ENCODE data around the gene CACNA1C. TPM values are rescaled to one million over a fixed set of nuclear protein-coding genes. Genes with fewer than 3 reads are reported as not detected.

The CACNA1C gene
- total RNA-seq, 2 donors from 2014 or later: 0.86 to 6.3 TPM

GRCh38 chr12:2147335-2147734 is 94.5 kb downstream of the CACNA1C start:
- H3K27me3 Mint-ChIP-seq (ENCODE audit: insufficient read depth): peaks cover 7% of the 10 kb centered on the region
- no peak overlapping the region for H3K27ac Mint-ChIP-seq
- H3K9me3 Mint-ChIP-seq: no peaks in the 10 kb centered on the region
- DNase-seq: no peak
- H3K4me3 Mint-ChIP-seq: no peak overlapping the region
- no peak overlapping the region for H3K4me3 ChIP-seq (ENCODE audit: low read length)
- H3K4me1 Mint-ChIP-seq: peaks cover 17% of the 10 kb centered on the region
- H3K4me1 ChIP-seq (ENCODE audit: control insufficient read depth, insufficient read depth, low read length): peaks cover 9% of the 10 kb centered on the region
- no peaks in the 10 kb centered on the region for H3K36me3 ChIP-seq (ENCODE audit: control insufficient read depth, insufficient read depth, low read length)
- H3K9ac ChIP-seq (ENCODE audit: extremely low read depth, low read length, poor library complexity, severe bottlenecking): no peak overlapping the region
- H3K27me3 ChIP-seq (ENCODE audit: control insufficient read depth, insufficient read depth, low read length, poor library complexity, severe bottlenecking): no peaks in the 10 kb centered on the region
- H3K9me3 ChIP-seq (ENCODE audit: control insufficient read depth, low read length): no peaks in the 10 kb centered on the region
- H3K27ac ChIP-seq (ENCODE audit: low read depth, low read length): no peak overlapping the region
- WGBS, 2 experiments (ENCODE audit: insufficient coverage in 1 of 2, insufficient read length in 1 of 2): 83 to 85% methylated on average over 1 of the region's 1 CpG
- H3K36me3 Mint-ChIP-seq (ENCODE audit: low read depth): no peaks in the 10 kb centered on the region
- no peak for TF ChIP-seq CTCF (conservative IDR thresholded peaks at IDR 0.05)

- peaks cover 26% of the 10 kb centered on the region for H3K4me1 Mint-ChIP-seq
- no peak overlapping the region for H3K4me3 ChIP-seq (ENCODE audit: low read length)
These were observed 96.3 kb downstream of the CACNA1C start for GRCh38 chr12:2149091-2149490.

DNA sequence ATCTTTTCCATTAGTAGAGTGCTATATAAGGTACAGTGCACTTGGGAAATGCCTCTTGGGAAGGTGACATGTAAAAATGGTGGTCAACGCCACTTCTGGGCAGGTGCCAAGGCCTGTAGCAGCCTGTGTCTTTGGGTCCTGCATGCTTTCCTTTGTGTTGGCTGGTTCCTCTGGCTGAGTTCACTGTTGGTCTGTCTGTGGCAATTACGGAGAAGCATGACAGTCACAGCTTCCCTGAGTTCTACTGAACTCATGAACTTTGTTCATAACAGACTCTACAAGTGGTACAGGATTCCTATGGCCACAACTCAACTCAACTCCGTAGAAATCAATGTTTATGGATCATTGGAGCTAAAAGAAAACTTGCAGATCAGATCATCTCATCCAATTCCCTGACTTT is 98.0 kb downstream of the CACNA1C start:
- Mint-ChIP-seq H3K27ac (no peak overlapping the region), H3K27me3 (ENCODE audit: insufficient read depth) (peaks cover 7% of the 10 kb centered on the region), H3K36me3 (ENCODE audit: low read depth) (no peaks in the 10 kb centered on the region), H3K4me1 (peaks cover 17% of the 10 kb centered on the region), H3K4me3 (no peak overlapping the region), H3K9me3 (no peaks in the 10 kb centered on the region)
- no peaks in the 10 kb centered on the region for H3K27me3 ChIP-seq (ENCODE audit: control insufficient read depth, insufficient read depth, low read length, poor library complexity, severe bottlenecking)
- no peaks in the 10 kb centered on the region for H3K9me3 ChIP-seq (ENCODE audit: control insufficient read depth, low read length)
- no peak overlapping the region for H3K4me3 ChIP-seq (ENCODE audit: low read length)
- no peak for TF ChIP-seq CTCF (conservative IDR thresholded peaks at IDR 0.05)
- H3K9ac ChIP-seq (ENCODE audit: extremely low read depth, low read length, poor library complexity, severe bottlenecking): no peak overlapping the region
- peaks cover 4% of the 10 kb centered on the region for H3K4me1 ChIP-seq (ENCODE audit: control insufficient read depth, insufficient read depth, low read length)
- DNase-seq: no peak
- 94 to 100% methylated on average over 1 to 3 of the region's 3 CpGs for WGBS, 2 experiments (ENCODE audit: insufficient coverage in 1 of 2, insufficient read length in 1 of 2)
- H3K27ac ChIP-seq (ENCODE audit: low read depth, low read length): no peak overlapping the region
- H3K36me3 ChIP-seq (ENCODE audit: control insufficient read depth, insufficient read depth, low read length): no peaks in the 10 kb centered on the region

More at GRCh38 chr12:2149091-2149490, 96.3 kb downstream of the CACNA1C start:
- Mint-ChIP-seq H3K4me3 (no peak overlapping the region), H3K27ac (no peak overlapping the region), H3K36me3 (ENCODE audit: low read depth) (no peaks in the 10 kb centered on the region), H3K27me3 (ENCODE audit: insufficient read depth) (peaks cover 7% of the 10 kb centered on the region), H3K9me3 (no peaks in the 10 kb centered on the region)
- Histone ChIP-seq H3K4me1 (ENCODE audit: control insufficient read depth, insufficient read depth, low read length) (peaks cover 9% of the 10 kb centered on the region), H3K9me3 (ENCODE audit: control insufficient read depth, low read length) (no peaks in the 10 kb centered on the region), H3K36me3 (ENCODE audit: control insufficient read depth, insufficient read depth, low read length) (no peaks in the 10 kb centered on the region), H3K27ac (ENCODE audit: low read depth, low read length) (no peak overlapping the region), H3K9ac (ENCODE audit: extremely low read depth, low read length, poor library complexity, severe bottlenecking) (no peak overlapping the region), H3K27me3 (ENCODE audit: control insufficient read depth, insufficient read depth, low read length, poor library complexity, severe bottlenecking) (no peaks in the 10 kb centered on the region)
- no peak for TF ChIP-seq CTCF (conservative IDR thresholded peaks at IDR 0.05)
- WGBS, 2 experiments (ENCODE audit: insufficient coverage in 1 of 2, insufficient read length in 1 of 2): 94 to 100% methylated on average over 2 to 3 of the region's 3 CpGs
- DNase-seq: no peak

All from endodermal cell (in vitro differentiated cells).